ENCODE results near the gene JMY.
"Not testable (repeated sequence)": the region's sequence is repeated elsewhere in the genome, so short reads cannot be mapped to it uniquely, and the experiment has no call there.

Gene JMY

GRCh38 chr5:79236970-79237739, 1.2 kb downstream of the JMY start:
- peak; percentile 57 for DNase-seq (ENCODE audit: low spot score)

- DNase-seq (ENCODE audit: low spot score) = no peak
These were observed 2.0 kb downstream of the JMY start for GRCh38 chr5:79237740-79238560.

DNA sequence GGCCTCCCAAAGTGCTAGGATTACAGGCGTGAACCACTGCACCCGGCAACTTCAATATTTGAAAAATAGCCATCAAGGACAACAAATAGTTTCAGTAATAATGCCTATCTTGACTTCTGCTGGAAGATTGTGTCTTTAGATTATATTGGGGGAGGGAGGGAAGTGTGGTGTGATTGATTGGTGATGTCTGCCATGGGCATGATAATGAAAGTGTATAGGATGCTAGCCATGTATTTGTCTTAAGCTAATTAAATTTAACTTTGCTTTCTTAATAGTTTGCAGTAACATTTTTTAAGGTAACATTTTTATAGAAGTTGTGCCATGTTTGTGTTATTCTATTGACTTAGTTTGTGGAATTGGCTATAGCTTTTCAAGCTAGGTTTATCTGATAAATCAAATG, 4.6 kb downstream of the JMY start:
- no peak for DNase-seq (ENCODE audit: low spot score)

DNA sequence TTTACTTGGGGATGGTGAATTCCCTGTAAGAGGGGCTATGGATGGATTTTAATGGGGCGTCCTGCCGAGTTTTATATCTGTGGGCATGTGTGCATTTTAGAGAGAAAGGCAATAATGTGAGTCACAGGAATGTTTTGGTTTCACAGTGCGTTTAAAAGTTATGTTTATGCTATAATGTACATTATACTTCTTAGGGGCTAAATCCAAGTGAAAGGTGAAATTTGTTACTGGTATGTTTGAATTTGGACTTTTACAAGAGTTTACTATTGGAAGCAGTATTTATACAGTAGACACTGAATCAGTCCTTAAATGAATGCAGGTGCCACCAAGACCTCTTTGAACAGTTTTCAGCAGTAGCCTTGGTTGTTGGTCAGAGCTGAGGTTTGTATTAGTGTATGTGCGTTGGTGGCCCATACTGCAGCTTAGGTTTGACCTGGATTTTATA, 5.6 kb downstream of the JMY start:
- no peak for DNase-seq (ENCODE audit: low spot score)

GRCh38 chr5:79242242-79243039, 6.5 kb downstream of the JMY start:
- no peak for DNase-seq (ENCODE audit: low spot score)

DNA sequence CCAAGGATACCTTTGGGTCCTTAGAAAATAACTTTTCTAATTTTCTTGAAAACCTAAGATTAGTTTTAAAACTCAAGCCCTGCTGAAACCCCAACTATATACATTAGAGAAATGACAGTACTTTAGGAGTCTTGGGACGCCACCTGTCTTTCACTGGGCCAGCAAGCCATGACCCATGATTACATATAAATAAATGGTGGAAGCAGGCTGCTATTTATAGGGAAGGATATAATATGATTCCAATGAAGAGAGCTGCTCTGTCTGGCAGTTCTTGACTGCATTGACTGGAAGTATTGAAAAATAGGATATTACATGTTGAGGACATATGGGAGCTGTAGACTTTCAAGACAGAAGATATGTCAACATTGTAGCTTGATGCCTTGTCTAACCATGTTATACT, 7.3 kb downstream of the JMY start:
- no peak for DNase-seq (ENCODE audit: low spot score)

GRCh38 chr5:79254067-79254466, 18.1 kb downstream of the JMY start:
- not testable (repeated sequence) for DNase-seq (ENCODE audit: low spot score)

DNA sequence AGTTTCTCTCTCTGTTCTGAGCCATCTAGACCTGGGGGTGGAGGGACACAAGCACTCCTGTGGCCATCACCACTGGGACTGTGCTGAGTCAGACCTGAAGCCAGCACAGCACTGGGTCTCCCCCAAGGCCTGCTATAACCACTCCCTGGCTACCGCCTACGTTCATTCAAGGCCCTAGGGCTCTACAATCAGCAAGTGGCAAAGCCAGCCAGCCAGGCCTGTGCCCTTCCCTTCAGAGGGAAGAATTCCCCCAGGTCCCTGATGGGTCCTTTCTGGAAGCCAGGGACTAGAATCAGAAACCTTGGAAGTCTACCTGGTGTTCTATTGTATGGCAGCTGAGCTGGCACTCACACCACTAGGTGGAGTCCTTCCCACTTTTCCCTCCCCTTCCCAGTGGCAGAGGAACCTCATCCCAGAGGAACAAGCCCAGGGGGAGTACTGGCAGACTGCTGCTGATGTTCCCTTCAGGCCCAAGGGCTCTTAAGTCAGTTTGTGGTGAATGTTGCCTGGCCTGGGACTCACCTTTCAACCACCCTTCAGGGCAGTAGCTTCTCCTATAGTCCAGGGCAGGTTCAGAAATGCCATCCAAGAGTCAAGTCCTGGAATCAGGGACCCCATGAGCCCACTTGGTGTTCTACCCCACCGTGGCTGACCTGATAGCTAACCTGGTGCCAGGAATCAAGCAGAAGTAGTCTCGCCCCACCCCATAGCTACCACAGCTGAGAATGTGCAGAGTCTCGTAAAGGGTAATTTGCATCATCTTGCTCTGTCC, 20.0 kb downstream of the JMY start:
- DNase-seq (ENCODE audit: low spot score) = peak; percentile 63

GRCh38 chr5:79256563-79256962, 20.6 kb downstream of the JMY start:
- DNase-seq (ENCODE audit: low spot score) = no peak

- DNase-seq (ENCODE audit: low spot score) = no peak
These were observed 21.4 kb downstream of the JMY start for GRCh38 chr5:79257314-79257713.

DNA sequence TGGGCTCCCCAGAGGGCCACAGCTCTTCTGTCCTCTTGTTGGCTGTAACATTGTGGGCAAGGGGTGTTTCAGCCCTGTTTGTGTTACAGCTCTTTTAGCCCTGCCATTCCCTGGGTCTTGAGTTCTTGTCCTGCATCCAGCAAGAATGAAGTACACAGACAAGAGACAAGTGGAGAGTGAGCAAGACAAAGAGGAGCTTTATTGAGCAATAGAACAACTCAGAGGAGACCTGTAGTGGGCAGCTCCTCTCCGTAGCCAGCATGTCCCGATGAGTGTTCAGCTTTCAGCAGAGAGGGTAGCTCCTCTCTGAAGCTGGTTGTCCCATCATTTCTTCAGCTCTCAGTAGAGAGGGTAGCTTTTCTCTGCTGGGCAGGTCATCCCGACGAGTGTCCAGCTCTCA, 22.9 kb downstream of the JMY start:
- no peak for DNase-seq (ENCODE audit: low spot score)

DNA sequence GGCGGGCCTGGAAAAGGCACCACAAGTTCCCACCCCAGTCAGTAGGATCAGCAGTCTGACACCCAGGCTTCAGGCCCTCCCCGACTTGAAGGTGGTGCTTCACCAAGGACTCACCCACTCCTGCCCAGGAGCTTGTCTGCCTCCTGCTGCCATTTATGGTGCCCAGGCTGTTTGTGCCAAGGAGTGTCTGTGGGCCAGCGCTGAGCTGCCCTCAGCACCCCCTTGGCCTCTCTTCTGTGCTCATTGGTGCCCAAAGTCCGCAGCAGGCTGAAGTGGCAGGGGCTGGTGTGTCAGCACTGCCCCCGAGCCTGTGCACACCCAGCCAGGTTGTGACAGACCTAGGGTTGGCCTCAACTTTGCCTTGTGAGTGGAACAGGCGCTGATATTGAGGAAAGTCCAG, 23.5 kb downstream of the JMY start:
- DNase-seq (ENCODE audit: low spot score) = no peak

DNA sequence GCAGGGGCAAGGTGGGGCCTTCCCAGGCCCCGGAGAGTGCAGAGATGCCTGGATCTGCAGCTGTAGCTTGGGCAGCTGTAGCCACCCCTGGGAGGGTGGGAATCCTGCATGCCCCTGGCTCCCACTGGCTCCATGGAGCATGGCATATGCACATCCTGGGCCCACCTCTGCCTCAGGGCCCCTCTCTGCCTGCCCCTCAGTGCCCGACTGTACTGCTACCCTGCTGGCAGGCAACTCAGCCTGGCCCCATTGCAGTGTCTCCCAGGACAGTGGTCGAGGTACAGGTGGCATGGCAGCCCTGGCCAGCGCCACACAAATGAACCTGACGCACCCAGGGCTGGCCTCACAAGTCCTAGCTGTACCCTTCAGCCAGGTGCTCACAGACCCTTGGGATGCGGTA, 23.9 kb downstream of the JMY start:
- DNase-seq (ENCODE audit: low spot score) = no peak

DNA sequence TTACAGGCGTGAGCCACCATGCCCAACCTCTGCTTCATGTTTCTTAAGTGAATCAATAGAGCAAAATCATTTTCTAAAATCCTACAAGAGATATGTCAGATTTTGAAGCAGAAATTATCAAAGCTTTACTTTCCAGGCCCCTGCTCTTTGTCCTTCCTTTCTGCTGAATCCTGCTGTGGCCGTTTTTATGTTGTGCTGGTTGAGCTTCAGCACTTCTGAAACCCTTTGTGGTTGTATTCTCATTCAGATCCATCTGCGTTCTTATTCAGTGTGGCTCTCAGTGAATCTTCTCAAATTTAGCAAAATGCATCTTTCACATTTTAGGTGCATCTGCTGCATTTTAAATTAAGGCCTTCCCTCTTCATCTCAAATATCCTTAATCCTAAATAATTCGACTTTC, 26.0 kb downstream of the JMY start:
- DNase-seq (ENCODE audit: low spot score) = peak; percentile 13

DNA sequence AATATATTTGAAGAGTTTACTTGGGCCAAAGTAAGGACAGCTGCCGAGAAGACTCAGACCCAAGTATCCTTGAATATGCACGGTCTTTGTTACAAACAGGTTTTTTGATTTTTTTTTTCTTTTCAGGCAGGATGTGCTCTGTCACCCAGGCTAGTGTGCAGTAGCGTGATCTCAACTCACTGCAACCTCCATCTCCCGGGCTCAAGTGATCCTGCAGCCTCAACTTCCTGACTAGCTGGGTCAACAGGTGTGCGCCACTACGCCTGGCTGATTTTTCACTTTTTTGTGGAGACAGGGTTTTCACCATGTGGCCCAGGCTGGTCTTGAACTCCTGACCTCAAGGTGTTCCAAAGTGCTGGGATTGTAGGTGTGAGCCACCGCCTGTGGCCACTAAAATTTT, 27.4 kb downstream of the JMY start:
- DNase-seq (ENCODE audit: low spot score) = no peak

DNA sequence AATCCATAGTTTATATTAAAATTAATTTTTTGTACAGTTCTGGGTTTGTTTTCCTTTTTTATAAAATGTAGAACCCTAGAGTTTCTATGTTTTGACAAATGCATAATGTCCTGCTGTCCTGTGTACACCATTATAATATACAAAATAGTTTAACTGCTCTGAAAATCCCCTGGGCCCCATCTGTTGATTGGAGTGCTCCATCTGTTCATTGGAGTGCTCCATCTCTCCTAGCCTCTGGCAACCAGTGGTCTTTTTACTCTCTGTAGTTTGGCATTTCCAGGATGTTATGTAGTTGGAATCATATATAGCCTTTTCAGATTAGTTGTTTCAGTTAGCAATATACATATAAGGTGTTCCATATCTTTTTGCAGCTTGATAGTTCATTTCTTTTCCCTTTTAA, 31.2 kb downstream of the JMY start:
- no peak for DNase-seq (ENCODE audit: low spot score)

- DNase-seq (ENCODE audit: low spot score) = no peak
These were observed 33.8 kb downstream of the JMY start for GRCh38 chr5:79269733-79270166.

- no peak for DNase-seq (ENCODE audit: low spot score)
These were observed 37.4 kb downstream of the JMY start for GRCh38 chr5:79273341-79273740.

GRCh38 chr5:79284846-79285245, 48.9 kb downstream of the JMY start:
- DNase-seq (ENCODE audit: low spot score) = no peak

DNA sequence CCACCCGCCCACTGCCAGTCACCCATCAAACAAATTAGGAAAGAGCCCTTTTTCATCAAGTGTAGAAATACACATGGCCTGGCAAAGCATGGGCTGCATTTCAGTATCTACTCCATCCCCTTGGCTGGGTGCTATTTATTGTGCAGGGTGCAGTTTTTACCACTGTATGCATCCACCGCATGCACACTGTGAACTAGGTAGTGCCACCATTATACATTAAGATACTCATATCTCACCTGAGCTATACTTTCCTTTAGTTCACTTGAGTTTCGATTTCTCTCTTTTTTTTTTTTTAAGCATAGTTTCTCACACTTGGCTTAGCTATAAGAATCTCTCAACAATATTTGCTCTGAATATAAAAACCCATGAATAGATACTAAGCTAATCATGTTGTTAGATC, 49.4 kb downstream of the JMY start:
- no peak for DNase-seq (ENCODE audit: low spot score)

DNA sequence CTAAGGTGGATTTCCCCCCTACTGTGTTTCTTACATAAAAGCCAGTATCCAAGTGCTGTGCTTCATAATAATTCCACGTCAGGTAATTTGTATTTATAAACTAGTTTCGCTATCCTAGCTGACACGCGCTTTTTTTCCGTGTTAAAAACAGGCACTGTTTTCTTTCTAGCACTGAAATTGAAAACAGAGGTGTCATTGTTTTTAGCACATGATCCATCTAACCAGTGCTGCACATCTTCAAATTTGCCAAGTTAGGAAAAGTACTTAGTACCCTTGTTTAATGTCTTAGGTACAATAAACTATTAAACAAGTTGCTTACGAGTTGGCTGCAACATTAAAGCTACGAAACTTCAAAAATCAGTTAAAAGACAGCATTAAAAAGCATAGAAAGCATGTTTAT, 49.9 kb downstream of the JMY start:
- DNase-seq (ENCODE audit: low spot score) = no peak

DNA sequence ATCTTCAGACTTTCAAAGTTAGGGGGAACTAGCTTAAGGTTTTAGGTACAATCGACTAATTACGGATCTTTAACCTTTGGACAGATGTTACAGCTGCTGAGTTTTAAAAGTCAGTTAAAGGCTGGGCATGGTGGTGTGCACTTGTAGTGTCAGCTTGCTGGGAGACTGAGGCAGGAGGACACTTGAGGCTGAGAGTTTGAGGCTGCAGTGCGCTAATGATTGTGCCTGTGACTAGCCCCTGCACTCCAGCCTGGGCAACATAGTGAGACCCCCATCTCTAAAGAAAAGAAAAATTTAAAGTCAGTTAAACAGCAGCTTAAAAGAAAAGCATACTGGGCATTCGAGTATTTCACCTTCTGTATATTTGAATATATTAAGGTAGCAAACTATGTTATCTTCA, 51.4 kb downstream of the JMY start:
- DNase-seq (ENCODE audit: low spot score) = no peak

Data from iPS-NIHi11 (cell line).